Measurements from ENCODE around the gene HLA-E.

DNA sequence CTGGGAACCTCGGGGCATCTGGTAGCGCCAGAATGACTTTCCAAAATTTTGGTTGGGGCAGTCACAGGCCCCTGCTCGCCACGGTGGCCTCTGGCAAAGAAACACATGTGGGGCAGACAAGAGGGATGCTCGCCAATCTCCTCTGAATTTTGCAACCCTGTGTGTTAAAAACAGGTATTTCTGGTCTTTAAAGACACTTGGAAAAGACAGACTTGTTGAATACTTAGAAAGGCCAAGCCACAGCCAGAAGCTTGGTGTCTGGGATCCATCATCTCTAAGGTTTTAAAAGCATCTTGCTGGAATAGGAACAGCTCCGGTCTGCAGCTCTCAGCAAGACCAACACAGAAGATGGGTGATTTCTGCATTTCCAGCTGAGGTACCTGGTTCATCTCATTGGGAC, 31.2 kb downstream of the HLA-E start:
- no peak for TF ChIP-seq CTCF (conservative IDR thresholded peaks at IDR 0.05; ENCODE audit: low read depth in 2 of 2)
- no peak for TF ChIP-seq EZH2 (IDR thresholded peaks at IDR 0.05; ENCODE audit: low read depth, unreplicated experiment)
- TF ChIP-seq EZH2phosphoT487 (IDR thresholded peaks at IDR 0.05; ENCODE audit: unreplicated experiment), result no peak
- no peak for TF ChIP-seq POLR2AphosphoS5 (IDR thresholded peaks at IDR 0.05; ENCODE audit: low read depth)
- TF ChIP-seq, protein P1, sequence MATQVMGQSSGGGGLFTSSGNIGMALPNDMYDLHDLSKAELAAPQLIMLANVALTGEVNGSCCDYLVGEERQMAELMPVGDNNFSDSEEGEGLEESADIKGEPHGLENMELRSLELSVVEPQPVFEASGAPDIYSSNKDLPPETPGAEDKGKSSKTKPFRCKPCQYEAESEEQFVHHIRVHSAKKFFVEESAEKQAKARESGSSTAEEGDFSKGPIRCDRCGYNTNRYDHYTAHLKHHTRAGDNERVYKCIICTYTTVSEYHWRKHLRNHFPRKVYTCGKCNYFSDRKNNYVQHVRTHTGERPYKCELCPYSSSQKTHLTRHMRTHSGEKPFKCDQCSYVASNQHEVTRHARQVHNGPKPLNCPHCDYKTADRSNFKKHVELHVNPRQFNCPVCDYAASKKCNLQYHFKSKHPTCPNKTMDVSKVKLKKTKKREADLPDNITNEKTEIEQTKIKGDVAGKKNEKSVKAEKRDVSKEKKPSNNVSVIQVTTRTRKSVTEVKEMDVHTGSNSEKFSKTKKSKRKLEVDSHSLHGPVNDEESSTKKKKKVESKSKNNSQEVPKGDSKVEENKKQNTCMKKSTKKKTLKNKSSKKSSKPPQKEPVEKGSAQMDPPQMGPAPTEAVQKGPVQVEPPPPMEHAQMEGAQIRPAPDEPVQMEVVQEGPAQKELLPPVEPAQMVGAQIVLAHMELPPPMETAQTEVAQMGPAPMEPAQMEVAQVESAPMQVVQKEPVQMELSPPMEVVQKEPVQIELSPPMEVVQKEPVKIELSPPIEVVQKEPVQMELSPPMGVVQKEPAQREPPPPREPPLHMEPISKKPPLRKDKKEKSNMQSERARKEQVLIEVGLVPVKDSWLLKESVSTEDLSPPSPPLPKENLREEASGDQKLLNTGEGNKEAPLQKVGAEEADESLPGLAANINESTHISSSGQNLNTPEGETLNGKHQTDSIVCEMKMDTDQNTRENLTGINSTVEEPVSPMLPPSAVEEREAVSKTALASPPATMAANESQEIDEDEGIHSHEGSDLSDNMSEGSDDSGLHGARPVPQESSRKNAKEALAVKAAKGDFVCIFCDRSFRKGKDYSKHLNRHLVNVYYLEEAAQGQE (IDR thresholded peaks at IDR 0.05; ENCODE audit: unreplicated experiment), result no peak
- no peak for TF ChIP-seq JUNB (IDR thresholded peaks at IDR 0.05; ENCODE audit: unreplicated experiment)
- no peak for TF ChIP-seq CREB1 (CRISPR knock-in tag; IDR thresholded peaks at IDR 0.05; ENCODE audit: low read depth)
- TF ChIP-seq STAT1 (IDR thresholded peaks at IDR 0.05; ENCODE audit: unreplicated experiment), result no peak
- TF ChIP-seq, protein P2, sequence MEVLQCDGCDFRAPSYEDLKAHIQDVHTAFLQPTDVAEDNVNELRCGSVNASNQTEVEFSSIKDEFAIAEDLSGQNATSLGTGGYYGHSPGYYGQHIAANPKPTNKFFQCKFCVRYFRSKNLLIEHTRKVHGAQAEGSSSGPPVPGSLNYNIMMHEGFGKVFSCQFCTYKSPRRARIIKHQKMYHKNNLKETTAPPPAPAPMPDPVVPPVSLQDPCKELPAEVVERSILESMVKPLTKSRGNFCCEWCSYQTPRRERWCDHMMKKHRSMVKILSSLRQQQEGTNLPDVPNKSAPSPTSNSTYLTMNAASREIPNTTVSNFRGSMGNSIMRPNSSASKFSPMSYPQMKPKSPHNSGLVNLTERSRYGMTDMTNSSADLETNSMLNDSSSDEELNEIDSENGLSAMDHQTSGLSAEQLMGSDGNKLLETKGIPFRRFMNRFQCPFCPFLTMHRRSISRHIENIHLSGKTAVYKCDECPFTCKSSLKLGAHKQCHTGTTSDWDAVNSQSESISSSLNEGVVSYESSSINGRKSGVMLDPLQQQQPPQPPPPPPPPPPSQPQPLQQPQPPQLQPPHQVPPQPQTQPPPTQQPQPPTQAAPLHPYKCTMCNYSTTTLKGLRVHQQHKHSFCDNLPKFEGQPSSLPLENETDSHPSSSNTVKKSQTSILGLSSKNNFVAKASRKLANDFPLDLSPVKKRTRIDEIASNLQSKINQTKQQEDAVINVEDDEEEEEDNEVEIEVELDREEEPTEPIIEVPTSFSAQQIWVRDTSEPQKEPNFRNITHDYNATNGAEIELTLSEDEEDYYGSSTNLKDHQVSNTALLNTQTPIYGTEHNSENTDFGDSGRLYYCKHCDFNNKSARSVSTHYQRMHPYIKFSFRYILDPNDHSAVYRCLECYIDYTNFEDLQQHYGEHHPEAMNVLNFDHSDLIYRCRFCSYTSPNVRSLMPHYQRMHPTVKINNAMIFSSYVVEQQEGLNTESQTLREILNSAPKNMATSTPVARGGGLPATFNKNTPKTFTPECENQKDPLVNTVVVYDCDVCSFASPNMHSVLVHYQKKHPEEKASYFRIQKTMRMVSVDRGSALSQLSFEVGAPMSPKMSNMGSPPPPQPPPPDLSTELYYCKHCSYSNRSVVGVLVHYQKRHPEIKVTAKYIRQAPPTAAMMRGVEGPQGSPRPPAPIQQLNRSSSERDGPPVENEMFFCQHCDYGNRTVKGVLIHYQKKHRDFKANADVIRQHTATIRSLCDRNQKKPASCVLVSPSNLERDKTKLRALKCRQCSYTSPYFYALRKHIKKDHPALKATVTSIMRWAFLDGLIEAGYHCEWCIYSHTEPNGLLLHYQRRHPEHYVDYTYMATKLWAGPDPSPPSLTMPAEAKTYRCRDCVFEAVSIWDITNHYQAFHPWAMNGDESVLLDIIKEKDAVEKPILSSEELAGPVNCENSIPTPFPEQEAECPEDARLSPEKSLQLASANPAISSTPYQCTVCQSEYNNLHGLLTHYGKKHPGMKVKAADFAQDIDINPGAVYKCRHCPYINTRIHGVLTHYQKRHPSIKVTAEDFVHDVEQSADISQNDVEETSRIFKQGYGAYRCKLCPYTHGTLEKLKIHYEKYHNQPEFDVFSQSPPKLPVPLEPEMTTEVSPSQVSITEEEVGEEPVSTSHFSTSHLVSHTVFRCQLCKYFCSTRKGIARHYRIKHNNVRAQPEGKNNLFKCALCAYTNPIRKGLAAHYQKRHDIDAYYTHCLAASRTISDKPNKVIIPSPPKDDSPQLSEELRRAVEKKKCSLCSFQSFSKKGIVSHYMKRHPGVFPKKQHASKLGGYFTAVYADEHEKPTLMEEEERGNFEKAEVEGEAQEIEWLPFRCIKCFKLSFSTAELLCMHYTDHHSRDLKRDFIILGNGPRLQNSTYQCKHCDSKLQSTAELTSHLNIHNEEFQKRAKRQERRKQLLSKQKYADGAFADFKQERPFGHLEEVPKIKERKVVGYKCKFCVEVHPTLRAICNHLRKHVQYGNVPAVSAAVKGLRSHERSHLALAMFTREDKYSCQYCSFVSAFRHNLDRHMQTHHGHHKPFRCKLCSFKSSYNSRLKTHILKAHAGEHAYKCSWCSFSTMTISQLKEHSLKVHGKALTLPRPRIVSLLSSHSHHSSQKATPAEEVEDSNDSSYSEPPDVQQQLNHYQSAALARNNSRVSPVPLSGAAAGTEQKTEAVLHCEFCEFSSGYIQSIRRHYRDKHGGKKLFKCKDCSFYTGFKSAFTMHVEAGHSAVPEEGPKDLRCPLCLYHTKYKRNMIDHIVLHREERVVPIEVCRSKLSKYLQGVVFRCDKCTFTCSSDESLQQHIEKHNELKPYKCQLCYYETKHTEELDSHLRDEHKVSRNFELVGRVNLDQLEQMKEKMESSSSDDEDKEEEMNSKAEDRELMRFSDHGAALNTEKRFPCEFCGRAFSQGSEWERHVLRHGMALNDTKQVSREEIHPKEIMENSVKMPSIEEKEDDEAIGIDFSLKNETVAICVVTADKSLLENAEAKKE (CRISPR knock-in tag; IDR thresholded peaks at IDR 0.05), result no peak
- no peak for TF ChIP-seq ZNF331 (CRISPR knock-in tag; IDR thresholded peaks at IDR 0.05; ENCODE audit: low read depth)
- TF ChIP-seq, protein P3, sequence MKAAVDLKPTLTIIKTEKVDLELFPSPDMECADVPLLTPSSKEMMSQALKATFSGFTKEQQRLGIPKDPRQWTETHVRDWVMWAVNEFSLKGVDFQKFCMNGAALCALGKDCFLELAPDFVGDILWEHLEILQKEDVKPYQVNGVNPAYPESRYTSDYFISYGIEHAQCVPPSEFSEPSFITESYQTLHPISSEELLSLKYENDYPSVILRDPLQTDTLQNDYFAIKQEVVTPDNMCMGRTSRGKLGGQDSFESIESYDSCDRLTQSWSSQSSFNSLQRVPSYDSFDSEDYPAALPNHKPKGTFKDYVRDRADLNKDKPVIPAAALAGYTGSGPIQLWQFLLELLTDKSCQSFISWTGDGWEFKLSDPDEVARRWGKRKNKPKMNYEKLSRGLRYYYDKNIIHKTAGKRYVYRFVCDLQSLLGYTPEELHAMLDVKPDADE (IDR thresholded peaks at IDR 0.05), result no peak
